Gastroesophageal sphincter (tissue), 3 donors: ENCODE results near the gene ZNF774.
A peak's percentile ranks its signal among the peaks of the same experiment; 100 is the strongest.

Experiments
- CTCF ChIP-seq, 4 experiments: fragments of 200-600 bp in 2 of 4; fragments of 450-650 bp in 2 of 4; sonication (generic) in 1 of 4; IDR thresholded peaks; one replicate each; pipeline ENCODE4 v1.5.1; 2017 to 2019; ENCODE audit warnings: antibody characterized with exemption in 4 of 4, mild to moderate bottlenecking in 2 of 4, moderate library complexity in 2 of 4
- EP300 ChIP-seq: sonication (generic); formaldehyde crosslinking; IDR thresholded peaks from one replicate; pipeline ENCODE4 v1.6.1; 2017; ENCODE audit warnings: antibody characterized with exemption, mild to moderate bottlenecking
- POLR2A ChIP-seq, 2 donors: fragments of 450-650 bp; IDR thresholded peaks; one replicate each; pipeline ENCODE4 v1.6.1; 2017; ENCODE audit warnings: antibody characterized with exemption in 2 of 2, mild to moderate bottlenecking in 2 of 2, moderate library complexity in 1 of 2
- POLR2AphosphoS5 ChIP-seq: sonication (generic); formaldehyde crosslinking; IDR thresholded peaks from one replicate; pipeline ENCODE4 v1.6.1; 2017; ENCODE audit warnings: antibody characterized with exemption

- TF ChIP-seq CTCF (IDR thresholded peaks at IDR 0.05) (no peak), POLR2AphosphoS5 (peak; percentile 52), POLR2A (IDR thresholded peaks at IDR 0.05) (no peak), EP300 (no peak)
Observed at GRCh38 chr15:90402223-90402622, 50.1 kb downstream of the ZNF774 start.
